GM19468 (cell line): Measurements from ENCODE around the gene AGAP1.

ENCODE experiments used
- ATAC-seq: cut with Tn5 transposase; IDR thresholded peaks from one replicate; pipeline ENCODE4 v1.9.1; 2021; ENCODE audit warnings: mild to moderate bottlenecking, moderate library complexity, moderate number of reproducible peaks; ENCODE audit not compliant: unreplicated experiment; ENCODE audit errors: extremely low read depth

The AGAP1 gene

GRCh38 chr2:235527806-235528469, 34.1 kb downstream of the AGAP1 start:
- ATAC-seq = no peak

GRCh38 chr2:235529621-235530020, 35.8 kb downstream of the AGAP1 start:
- ATAC-seq = no peak

DNA sequence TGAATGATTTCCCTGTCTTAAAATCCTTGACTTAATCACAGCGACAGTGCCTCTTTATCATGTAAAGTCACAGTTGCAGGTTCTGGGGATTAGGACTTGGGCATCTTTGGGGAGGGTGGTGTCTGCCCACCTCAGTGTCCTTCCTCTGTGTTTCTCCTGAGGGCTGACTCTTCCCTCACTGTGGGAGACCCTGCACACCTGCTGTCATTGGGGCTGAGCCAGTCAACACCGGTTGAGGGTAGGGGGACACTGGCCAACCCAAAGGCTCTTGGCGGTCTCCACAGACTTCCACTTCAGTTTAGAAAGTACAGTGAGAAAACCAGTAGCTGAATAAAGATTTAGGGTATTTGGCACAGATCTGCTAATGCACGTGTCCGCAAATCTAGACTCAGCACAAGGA, 36.9 kb downstream of the AGAP1 start:
- ATAC-seq = no peak

DNA sequence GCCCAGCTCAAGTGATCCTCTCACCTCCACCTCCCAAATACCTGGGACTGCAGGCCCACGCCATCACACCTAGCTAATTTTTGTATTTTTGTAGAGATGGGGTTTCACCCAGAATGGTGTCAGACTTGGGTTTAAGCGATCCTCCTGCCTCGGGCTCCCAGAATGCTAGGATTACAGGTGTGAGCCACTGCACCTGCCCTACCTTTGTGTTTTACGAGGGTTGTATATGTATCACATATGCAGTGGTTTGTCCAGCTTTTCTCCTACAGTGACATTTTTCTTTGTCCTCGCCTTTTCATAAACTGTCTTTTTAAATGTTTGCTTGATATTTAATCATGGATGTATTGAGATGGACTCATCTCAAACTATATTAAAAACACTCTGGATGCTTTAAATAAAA, 38.5 kb downstream of the AGAP1 start:
- ATAC-seq = no peak

GRCh38 chr2:235533198-235533597, 39.4 kb downstream of the AGAP1 start:
- ATAC-seq = no peak

- ATAC-seq = no peak
These were observed 40.0 kb downstream of the AGAP1 start for GRCh38 chr2:235533616-235534385.

- ATAC-seq = no peak
These were observed 41.0 kb downstream of the AGAP1 start for GRCh38 chr2:235534678-235535422.

- ATAC-seq = no peak
These were observed 41.7 kb downstream of the AGAP1 start for GRCh38 chr2:235535423-235536130.

- ATAC-seq = no peak
These were observed 42.9 kb downstream of the AGAP1 start for GRCh38 chr2:235536711-235537110.

DNA sequence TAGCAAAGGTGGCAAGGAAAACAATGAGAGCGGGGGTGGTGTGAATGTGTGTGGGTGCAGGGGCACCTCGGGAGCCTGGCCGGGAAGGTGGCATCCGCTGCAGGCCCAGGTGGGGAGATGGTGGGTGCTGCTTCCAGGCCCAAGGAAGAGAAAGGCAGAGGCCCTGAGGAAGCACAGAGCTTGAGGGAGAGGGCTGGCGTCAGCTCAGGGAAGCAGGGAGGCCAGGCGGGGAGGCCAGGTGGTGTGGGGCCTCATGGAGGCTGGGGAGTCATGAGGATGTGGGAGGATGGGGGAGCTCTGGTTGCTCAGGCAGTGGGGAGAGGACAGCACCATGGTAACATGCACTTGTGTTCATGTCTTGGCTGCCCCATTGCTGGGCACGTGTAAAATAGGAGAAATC, 43.3 kb downstream of the AGAP1 start:
- no peak for ATAC-seq

GRCh38 chr2:235537587-235537986, 43.7 kb downstream of the AGAP1 start:
- no peak for ATAC-seq

DNA sequence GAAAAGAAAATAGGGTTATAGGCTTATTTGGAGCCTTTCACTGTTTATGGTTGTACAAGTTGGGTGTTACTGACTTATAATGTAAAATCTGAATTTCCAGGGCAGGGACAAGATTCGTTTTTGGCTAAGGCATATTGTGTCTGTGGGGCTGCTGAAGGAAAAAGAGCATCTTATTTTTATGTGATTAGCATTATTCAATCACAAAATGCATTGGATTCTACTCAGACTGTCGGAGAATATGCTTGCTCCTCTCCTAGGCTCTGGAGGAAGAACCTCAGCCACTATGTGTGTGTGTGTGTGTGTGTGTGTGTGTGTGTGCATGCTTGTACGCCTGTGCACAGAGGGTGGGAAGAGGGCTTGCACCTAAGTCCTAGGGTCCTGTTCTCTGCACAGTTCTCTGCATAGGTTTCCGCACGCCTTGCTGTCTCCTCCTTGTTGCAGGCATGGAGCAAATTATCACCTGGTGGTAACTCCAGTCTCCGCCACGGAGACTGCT, 44.3 kb downstream of the AGAP1 start:
- ATAC-seq = no peak

DNA sequence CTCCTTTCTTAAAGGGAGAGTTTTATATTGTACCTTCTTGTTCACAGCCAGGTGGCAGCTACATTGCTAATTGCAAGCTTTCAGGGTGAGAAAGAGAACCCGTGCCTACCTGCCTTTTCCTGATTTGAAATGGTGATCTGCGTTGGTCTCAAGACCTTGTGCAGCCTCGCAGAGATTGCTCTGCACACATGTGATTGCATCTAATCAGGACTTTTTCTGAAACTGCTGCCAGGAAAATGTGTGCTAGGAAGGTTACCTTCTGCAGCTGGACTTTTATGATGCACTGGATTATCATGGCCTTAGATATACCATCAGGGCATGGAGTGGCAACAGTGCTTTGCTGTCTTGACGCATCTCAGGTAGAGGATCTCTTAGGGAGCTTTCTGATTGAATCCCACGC, 45.1 kb downstream of the AGAP1 start:
- ATAC-seq = no peak

- ATAC-seq = no peak
These were observed 45.9 kb downstream of the AGAP1 start for GRCh38 chr2:235539773-235540172.

DNA sequence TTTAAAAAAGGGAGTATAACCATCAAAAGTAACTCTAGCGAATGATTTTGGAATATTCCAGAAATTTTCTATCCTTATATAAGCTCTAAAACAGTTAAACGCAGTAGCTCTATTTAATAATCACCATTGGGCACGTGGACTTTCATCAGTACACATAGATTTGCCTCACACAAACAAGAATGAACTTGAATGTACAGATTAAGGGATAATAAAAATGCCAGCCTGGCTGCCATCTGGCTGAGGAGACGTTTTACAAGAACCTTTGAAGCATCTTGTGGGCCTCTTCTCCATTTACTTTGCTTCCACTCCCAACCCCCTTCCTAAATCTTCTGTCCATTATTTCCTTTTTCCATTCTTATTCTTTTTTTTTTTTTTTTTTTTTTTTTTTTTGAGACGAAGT, 47.2 kb downstream of the AGAP1 start:
- ATAC-seq = no peak

DNA sequence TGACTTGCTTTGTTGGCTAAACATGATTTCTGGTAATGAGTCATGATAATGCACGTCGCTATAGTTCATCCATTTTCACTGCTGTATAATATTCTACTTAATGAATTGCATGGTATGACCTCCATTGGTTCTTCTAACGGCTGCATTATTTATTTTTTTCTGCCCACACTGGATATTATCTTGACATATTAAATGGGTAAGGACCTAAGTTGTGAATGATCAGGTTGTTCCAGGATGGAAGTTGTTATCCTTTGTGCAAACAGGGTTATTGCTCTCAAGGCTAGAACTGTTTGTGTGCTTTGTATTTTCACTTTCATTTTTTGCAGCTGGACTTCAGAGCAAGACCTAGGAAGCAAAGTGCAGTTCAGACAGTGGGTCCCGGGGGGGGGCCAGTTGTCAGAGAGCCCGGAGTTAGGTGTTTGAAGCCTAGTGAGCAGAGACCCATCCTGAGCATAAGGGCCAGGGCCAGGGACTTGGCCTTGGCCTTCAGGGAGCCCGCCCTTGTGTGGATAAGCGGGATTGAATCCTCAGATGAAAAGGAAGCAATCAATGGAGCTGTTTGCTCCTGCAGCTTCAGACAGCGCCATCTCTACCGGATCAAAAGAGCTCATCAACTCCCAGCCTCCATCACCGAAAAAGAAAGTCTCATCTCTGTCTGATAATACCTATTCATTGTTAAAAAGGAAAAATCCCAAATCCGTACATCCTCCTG, 48.2 kb downstream of the AGAP1 start:
- no peak for ATAC-seq

DNA sequence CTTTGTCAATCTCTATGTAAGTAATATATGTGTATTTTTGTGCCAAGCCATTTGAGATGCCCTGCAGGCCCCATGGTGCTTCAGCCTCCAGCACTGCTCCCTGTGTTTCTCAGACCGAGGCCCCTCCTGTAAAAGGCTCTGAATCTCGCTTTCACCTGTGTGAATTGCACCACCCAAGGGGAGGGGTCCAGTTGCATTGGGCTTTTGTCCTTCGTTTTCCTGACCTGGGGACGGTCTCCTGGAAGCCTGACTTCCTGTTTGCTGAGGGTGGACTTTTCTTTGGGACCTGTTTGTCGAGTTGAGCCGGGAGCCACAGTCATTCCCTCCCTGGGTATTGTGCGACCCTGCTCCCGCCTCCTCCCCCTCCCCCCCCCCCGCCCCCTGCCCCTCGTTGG, 48.9 kb downstream of the AGAP1 start:
- ATAC-seq = no peak

- no peak for ATAC-seq
These were observed 49.4 kb downstream of the AGAP1 start for GRCh38 chr2:235543128-235543750.
